Mesendoderm (in vitro differentiated cells): Measurements from ENCODE around the gene PSMD5.
A peak's percentile ranks its signal among the peaks of the same experiment; 100 is the strongest.

Source experiments
- DNase-seq: peaks from one replicate; pipeline ENCODE4 v3.0.0; 2013
- H2AK5ac ChIP-seq: 2 replicates; pipeline ENCODE4 v1.6.1; 2013; ENCODE audit warnings: low read length, inconsistent platforms
- H2BK120ac ChIP-seq: 2 replicates; pipeline ENCODE4 v1.6.1; 2013; ENCODE audit warnings: low read depth, mild to moderate bottlenecking, low read length, moderate library complexity, mixed read lengths
- H2BK15ac ChIP-seq: replicated peaks from 2 replicates; pipeline ENCODE4 v1.6.1; 2013; ENCODE audit warnings: low read depth, mild to moderate bottlenecking, moderate library complexity
- H2BK5ac ChIP-seq: 2 replicates; pipeline ENCODE4 v1.6.1; 2013; ENCODE audit warnings: low read length, inconsistent platforms
- H3K18ac ChIP-seq: 2 replicates; pipeline ENCODE4 v1.6.1; 2013; ENCODE audit warnings: mild to moderate bottlenecking, low read length, mixed read lengths
- H3K23ac ChIP-seq: one replicate; pipeline ENCODE4 v1.6.1; 2013; ENCODE audit warnings: low read length
- H3K27ac ChIP-seq: 2 replicates; pipeline ENCODE4 v1.5.1; 2013; ENCODE audit warnings: low read depth, mild to moderate bottlenecking, inconsistent platforms, low read length, moderate library complexity
- H3K27me3 ChIP-seq: 2 replicates; pipeline ENCODE4 v1.6.1; 2013; ENCODE audit warnings: low read length, control low read depth, mild to moderate bottlenecking, inconsistent platforms; ENCODE audit not compliant: insufficient read depth, poor library complexity
- H3K36me3 ChIP-seq: 2 replicates; pipeline ENCODE4 v1.6.1; 2013; ENCODE audit warnings: low read length, inconsistent platforms; ENCODE audit not compliant: control insufficient read depth, insufficient read depth
- H3K4ac ChIP-seq: one replicate; pipeline ENCODE4 v1.6.1; 2013; ENCODE audit warnings: low read depth, mild to moderate bottlenecking, low read length, moderate library complexity
- H3K4me1 ChIP-seq: 2 replicates; pipeline ENCODE4 v1.6.1; 2013; ENCODE audit warnings: low read depth, low read length, inconsistent platforms; ENCODE audit not compliant: control insufficient read depth
- H3K4me2 ChIP-seq: 2 replicates; pipeline ENCODE4 v1.6.1; 2013; ENCODE audit warnings: low read length
- H3K4me3 ChIP-seq: 2 replicates; pipeline ENCODE4 v1.5.1; 2013; ENCODE audit warnings: mild to moderate bottlenecking, low read length
- H3K56ac ChIP-seq: one replicate; pipeline ENCODE4 v1.6.1; 2013; ENCODE audit warnings: low read length
- H3K79me1 ChIP-seq: 2 replicates; pipeline ENCODE4 v1.6.1; 2013; ENCODE audit warnings: low read length, inconsistent platforms
- H3K79me2 ChIP-seq: 2 replicates; pipeline ENCODE4 v1.6.1; 2013; ENCODE audit warnings: mild to moderate bottlenecking, low read length; ENCODE audit not compliant: control insufficient read depth, insufficient read depth
- H3K9ac ChIP-seq: 2 replicates; pipeline ENCODE4 v1.6.1; 2013; ENCODE audit warnings: low read length, inconsistent platforms
- H4K5ac ChIP-seq: one replicate; pipeline ENCODE4 v1.6.1; 2013; ENCODE audit warnings: low read length
- H4K8ac ChIP-seq: one replicate; pipeline ENCODE4 v1.6.1; 2013; ENCODE audit warnings: low read depth, mild to moderate bottlenecking, control low read depth, low read length, moderate library complexity
- WGBS: extraction: QIAGEN DNeasy Blood & Tissue Kit; methylation state at CpG from one replicate; pipeline ENCODE4 v1.1.7; 2013; ENCODE audit warnings: low lambda C conversion rate, missing lambda C conversion rate; ENCODE audit not compliant: insufficient coverage; ENCODE audit errors: extremely low coverage; 5-methylcytosine and 5-hydroxymethylcytosine counted together

Gene PSMD5

GRCh38 chr9:120845255-120845654 lies 2.5 kb upstream of the PSMD5 start:
- no peak for DNase-seq

GRCh38 chr9:120841930-120842684 lies 615 bp downstream of the PSMD5 start:
- H4K5ac ChIP-seq: no peak overlapping the region
- peak overlapping the region; percentile 91 for H3K9ac ChIP-seq
- H3K4ac ChIP-seq: no peak overlapping the region
- no peak overlapping the region for H2AK5ac ChIP-seq
- H4K8ac ChIP-seq: no peak overlapping the region
- peak; percentile 28 for DNase-seq
- peak overlapping the region; percentile 47 for H3K4me2 ChIP-seq
- H3K56ac ChIP-seq: peak overlapping the region; percentile 82
- H2BK15ac ChIP-seq: no peak overlapping the region
- H3K23ac ChIP-seq: no peak overlapping the region
- H3K27me3 ChIP-seq: no peaks in the 10 kb centered on the region
- peaks cover 4% of the 10 kb centered on the region for H3K79me1 ChIP-seq
- H3K4me3 ChIP-seq: peak overlapping the region; percentile 78
- no peaks in the 10 kb centered on the region for H3K36me3 ChIP-seq
- peak overlapping the region; percentile 62 for H3K18ac ChIP-seq
- no peak overlapping the region for H3K27ac ChIP-seq
- peaks cover 16% of the 10 kb centered on the region for H3K79me2 ChIP-seq
- H3K4me1 ChIP-seq: no peaks in the 10 kb centered on the region
- no peak overlapping the region for H2BK5ac ChIP-seq
- peak overlapping the region; percentile 1 for H2BK120ac ChIP-seq
- WGBS: no CpG with 5 or more reads among the region's 18 CpGs

More at GRCh38 chr9:120845255-120845654, 2.5 kb upstream of the PSMD5 start:
- Histone ChIP-seq H3K27ac (no peak overlapping the region), H3K4me2 (no peak overlapping the region), H2AK5ac (no peak overlapping the region), H3K18ac (no peak overlapping the region), H3K9ac (no peak overlapping the region), H3K4me1 (no peaks in the 10 kb centered on the region), H3K27me3 (no peaks in the 10 kb centered on the region), H2BK5ac (no peak overlapping the region), H4K5ac (no peak overlapping the region), H3K79me1 (peaks cover 1% of the 10 kb centered on the region), H2BK120ac (no peak overlapping the region), H3K4ac (no peak overlapping the region), H4K8ac (no peak overlapping the region), H3K36me3 (no peaks in the 10 kb centered on the region), H2BK15ac (no peak overlapping the region), H3K4me3 (no peak overlapping the region), H3K79me2 (peaks cover 11% of the 10 kb centered on the region), H3K23ac (no peak overlapping the region), H3K56ac (no peak overlapping the region)

GRCh38 chr9:120839146-120839545 lies 3.6 kb downstream of the PSMD5 start:
- no peak overlapping the region for H4K8ac ChIP-seq
- peaks cover 16% of the 10 kb centered on the region for H3K79me2 ChIP-seq
- H3K4ac ChIP-seq: no peak overlapping the region
- H3K4me3 ChIP-seq: no peak overlapping the region
- H3K56ac ChIP-seq: no peak overlapping the region
- no peaks in the 10 kb centered on the region for H3K27me3 ChIP-seq
- H3K79me1 ChIP-seq: peaks cover 4% of the 10 kb centered on the region
- H3K18ac ChIP-seq: no peak overlapping the region
- peak; percentile 81 for DNase-seq
- H3K23ac ChIP-seq: no peak overlapping the region
- H3K27ac ChIP-seq: no peak overlapping the region
- H3K9ac ChIP-seq: no peak overlapping the region
- no peaks in the 10 kb centered on the region for H3K4me1 ChIP-seq
- no peak overlapping the region for H2BK5ac ChIP-seq
- H2BK120ac ChIP-seq: no peak overlapping the region
- no peak overlapping the region for H2BK15ac ChIP-seq
- H3K36me3 ChIP-seq: no peaks in the 10 kb centered on the region
- WGBS: no CpG with 5 or more reads among the region's 2 CpGs
- H3K4me2 ChIP-seq: no peak overlapping the region
- no peak overlapping the region for H2AK5ac ChIP-seq
- H4K5ac ChIP-seq: no peak overlapping the region

- Histone ChIP-seq H3K27ac (no peak overlapping the region), H2BK5ac (no peak overlapping the region), H3K4me1 (no peaks in the 10 kb centered on the region), H3K27me3 (no peaks in the 10 kb centered on the region), H2BK15ac (no peak overlapping the region), H3K4me3 (no peak overlapping the region), H2AK5ac (no peak overlapping the region), H3K56ac (no peak overlapping the region), H2BK120ac (no peak overlapping the region), H3K4me2 (no peak overlapping the region), H3K18ac (no peak overlapping the region), H4K8ac (no peak overlapping the region), H3K9ac (no peak overlapping the region), H3K36me3 (no peaks in the 10 kb centered on the region), H4K5ac (no peak overlapping the region), H3K79me2 (peaks cover 15% of the 10 kb centered on the region), H3K23ac (no peak overlapping the region), H3K4ac (no peak overlapping the region), H3K79me1 (peaks cover 6% of the 10 kb centered on the region)
- DNase-seq: no peak
- no CpG with 5 or more reads among the region's 3 CpGs for WGBS
These were observed 4.8 kb downstream of the PSMD5 start for GRCh38 chr9:120837921-120838320.

GRCh38 chr9:120833325-120833724 lies 9.4 kb downstream of the PSMD5 start:
- Histone ChIP-seq H3K9ac (no peak overlapping the region), H3K79me2 (peaks cover 2% of the 10 kb centered on the region), H3K4ac (no peak overlapping the region), H3K23ac (no peak overlapping the region), H3K79me1 (peaks cover 3% of the 10 kb centered on the region), H3K4me3 (no peak overlapping the region), H3K4me1 (no peaks in the 10 kb centered on the region), H3K4me2 (no peak overlapping the region), H2BK15ac (no peak overlapping the region), H2BK120ac (no peak overlapping the region), H4K8ac (peak overlapping the region; percentile 39), H3K27ac (no peak overlapping the region), H3K56ac (no peak overlapping the region), H2AK5ac (no peak overlapping the region), H3K27me3 (no peaks in the 10 kb centered on the region), H3K18ac (no peak overlapping the region), H3K36me3 (peaks cover 6% of the 10 kb centered on the region), H2BK5ac (no peak overlapping the region), H4K5ac (no peak overlapping the region)
- DNase-seq: no peak
- no CpG with 5 or more reads among the region's 7 CpGs for WGBS

GRCh38 chr9:120832807-120833206 lies 9.9 kb downstream of the PSMD5 start:
- Histone ChIP-seq H3K27ac (no peak overlapping the region), H3K18ac (no peak overlapping the region), H2AK5ac (no peak overlapping the region), H4K8ac (peak overlapping the region; percentile 39), H3K56ac (no peak overlapping the region), H2BK120ac (no peak overlapping the region), H2BK15ac (no peak overlapping the region), H3K36me3 (peaks cover 6% of the 10 kb centered on the region), H4K5ac (no peak overlapping the region), H2BK5ac (no peak overlapping the region), H3K79me2 (peaks cover 2% of the 10 kb centered on the region), H3K4me1 (no peaks in the 10 kb centered on the region), H3K4me3 (no peak overlapping the region), H3K79me1 (peaks cover 3% of the 10 kb centered on the region), H3K4ac (no peak overlapping the region), H3K4me2 (no peak overlapping the region), H3K27me3 (no peaks in the 10 kb centered on the region), H3K23ac (no peak overlapping the region), H3K9ac (no peak overlapping the region)
- no peak for DNase-seq
